Activated CD4-positive, alpha-beta T cell treated with anti-CD3 and anti-CD28 coated beads for 36 hours (primary cell): ENCODE results near the gene MAPK7. TPM values are rescaled to one million over a fixed set of nuclear protein-coding genes. Genes with fewer than 3 reads are reported as not detected.

Experiments used
- ATAC-seq: fragments of 200-7000 bp; cut with Tn5 transposase; one replicate; pipeline ENCODE4 v1.10.0; 2021; ENCODE audit warnings: mild to moderate bottlenecking, moderate library complexity
- CTCF ChIA-PET: fragments of 350-600 bp; sonication (Branson Sonifier 250); formaldehyde crosslinking; loops from one replicate; lab custom pipeline; 2021; ENCODE audit warnings: antibody characterized with exemption; lab: Charles Lee
- POLR2A ChIA-PET: fragments of 350-600 bp; sonication (Branson Sonifier 250); formaldehyde crosslinking; loops from one replicate; lab custom pipeline; 2021; ENCODE audit warnings: antibody characterized with exemption, inconsistent platforms; lab: Charles Lee
- DNase-seq: peaks from one replicate; pipeline ENCODE4 v3.0.0-alpha.2; 2020
- H3K27ac Mint-ChIP-seq: one replicate; pipeline ENCODE4 v1.8.0; 2021; ENCODE audit warnings: mixed read lengths
- H3K27me3 Mint-ChIP-seq: one replicate; pipeline ENCODE4 v1.8.0; 2021; ENCODE audit warnings: mixed read lengths
- H3K36me3 Mint-ChIP-seq: one replicate; pipeline ENCODE4 v1.8.0; 2021; ENCODE audit warnings: low read depth, mixed read lengths
- H3K4me1 Mint-ChIP-seq: one replicate; pipeline ENCODE4 v1.8.0; 2021; ENCODE audit warnings: mixed read lengths
- H3K4me3 Mint-ChIP-seq: one replicate; pipeline ENCODE4 v1.8.0; 2021; ENCODE audit warnings: mild to moderate bottlenecking, moderate library complexity, mixed read lengths
- H3K9me3 Mint-ChIP-seq: one replicate; pipeline ENCODE4 v1.8.0; 2021; ENCODE audit warnings: low read depth, mixed read lengths
- intact Hi-C, 2 experiments: fragments of 100-400 bp; cut with DNase I in 1 of 2; cut with micrococcal nuclease in 1 of 2; formaldehyde crosslinking; loops; one replicate each; pipeline versions ENCODE4 v1.14.2 to v1.15.1; 2022 to 2024; cut with DNase I, micrococcal nuclease
- total RNA-seq, 2 experiments: library from RNA; stranded (reverse); gene quantifications; one replicate each; pipeline ENCODE4 v1.2.3, GENCODE V29; 2021

MAPK7 gene
- total RNA-seq, 2 experiments from 2014 or later = 19.0 to 20.8 TPM

DNA sequence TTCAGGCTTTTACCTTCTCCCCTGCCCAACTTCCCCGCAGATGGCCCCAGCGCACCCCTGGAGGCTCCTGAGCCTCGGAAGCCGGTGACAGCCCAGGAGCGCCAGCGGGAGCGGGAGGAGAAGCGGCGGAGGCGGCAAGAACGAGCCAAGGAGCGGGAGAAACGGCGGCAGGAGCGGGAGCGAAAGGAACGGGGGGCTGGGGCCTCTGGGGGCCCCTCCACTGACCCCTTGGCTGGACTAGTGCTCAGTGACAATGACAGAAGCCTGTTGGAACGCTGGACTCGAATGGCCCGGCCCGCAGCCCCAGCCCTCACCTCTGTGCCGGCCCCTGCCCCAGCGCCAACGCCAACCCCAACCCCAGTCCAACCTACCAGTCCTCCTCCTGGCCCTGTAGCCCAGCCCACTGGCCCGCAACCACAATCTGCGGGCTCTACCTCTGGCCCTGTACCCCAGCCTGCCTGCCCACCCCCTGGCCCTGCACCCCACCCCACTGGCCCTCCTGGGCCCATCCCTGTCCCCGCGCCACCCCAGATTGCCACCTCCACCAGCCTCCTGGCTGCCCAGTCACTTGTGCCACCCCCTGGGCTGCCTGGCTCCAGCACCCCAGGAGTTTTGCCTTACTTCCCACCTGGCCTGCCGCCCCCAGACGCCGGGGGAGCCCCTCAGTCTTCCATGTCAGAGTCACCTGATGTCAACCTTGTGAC lies 3.6 kb downstream of the MAPK7 start:
- H3K27ac Mint-ChIP-seq = no peak overlapping the region
- CTCF ChIA-PET = no interaction called here
- H3K4me3 Mint-ChIP-seq = no peak overlapping the region
- intact Hi-C loops = no loop called here
- H3K9me3 Mint-ChIP-seq = no peaks in the 10 kb centered on the region
- H3K4me1 Mint-ChIP-seq = peaks cover 11% of the 10 kb centered on the region
- POLR2A ChIA-PET = no interaction called here
- H3K27me3 Mint-ChIP-seq = no peaks in the 10 kb centered on the region
- ATAC-seq (no peak), DNase-seq (no peak)
- H3K36me3 Mint-ChIP-seq = peaks cover 21% of the 10 kb centered on the region

DNA sequence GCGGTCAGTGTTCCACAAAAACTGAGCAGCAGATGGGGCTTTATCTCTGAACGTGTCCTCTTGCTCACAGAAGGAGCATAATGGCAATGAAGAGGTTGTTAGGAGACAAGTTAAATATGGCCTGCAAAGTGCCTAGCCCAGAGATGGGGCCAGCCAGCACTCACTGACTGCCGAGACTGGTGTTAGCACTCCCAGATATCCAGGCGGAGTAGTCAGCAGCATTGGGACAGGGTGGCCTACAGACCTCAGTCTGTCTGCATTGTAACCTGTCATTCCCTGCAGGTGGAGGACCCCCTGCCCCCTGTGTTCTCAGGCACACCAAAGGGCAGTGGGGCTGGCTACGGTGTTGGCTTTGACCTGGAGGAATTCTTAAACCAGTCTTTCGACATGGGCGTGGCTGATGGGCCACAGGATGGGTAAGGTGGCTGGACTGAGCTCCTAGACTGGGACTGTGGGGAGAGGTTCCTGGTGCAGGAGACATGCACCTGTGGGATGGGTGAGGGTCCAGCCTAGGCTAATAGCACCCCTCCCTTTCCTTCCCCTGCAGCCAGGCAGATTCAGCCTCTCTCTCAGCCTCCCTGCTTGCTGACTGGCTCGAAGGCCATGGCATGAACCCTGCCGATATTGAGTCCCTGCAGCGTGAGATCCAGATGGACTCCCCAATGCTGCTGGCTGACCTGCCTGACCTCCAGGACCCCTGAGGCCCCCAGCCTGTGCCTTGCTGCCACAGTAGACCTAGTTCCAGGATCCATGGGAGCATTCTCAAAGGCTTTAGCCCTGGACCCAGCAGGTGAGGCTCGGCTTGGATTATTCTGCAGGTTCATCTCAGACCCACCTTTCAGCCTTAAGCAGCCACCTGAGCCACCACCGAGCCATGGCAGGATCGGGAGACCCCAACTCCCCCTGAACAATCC lies 4.5 kb downstream of the MAPK7 start:
- intact Hi-C loops = no loop called here
- ChIA-PET CTCF (no interaction called here), POLR2A (no interaction called here)
- no peak overlapping the region for H3K4me3 Mint-ChIP-seq
- H3K9me3 Mint-ChIP-seq = no peaks in the 10 kb centered on the region
- H3K4me1 Mint-ChIP-seq = peaks cover 8% of the 10 kb centered on the region
- no peak overlapping the region for H3K27ac Mint-ChIP-seq
- peaks cover 21% of the 10 kb centered on the region for H3K36me3 Mint-ChIP-seq
- ATAC-seq (no peak), DNase-seq (no peak)
- no peaks in the 10 kb centered on the region for H3K27me3 Mint-ChIP-seq

DNA sequence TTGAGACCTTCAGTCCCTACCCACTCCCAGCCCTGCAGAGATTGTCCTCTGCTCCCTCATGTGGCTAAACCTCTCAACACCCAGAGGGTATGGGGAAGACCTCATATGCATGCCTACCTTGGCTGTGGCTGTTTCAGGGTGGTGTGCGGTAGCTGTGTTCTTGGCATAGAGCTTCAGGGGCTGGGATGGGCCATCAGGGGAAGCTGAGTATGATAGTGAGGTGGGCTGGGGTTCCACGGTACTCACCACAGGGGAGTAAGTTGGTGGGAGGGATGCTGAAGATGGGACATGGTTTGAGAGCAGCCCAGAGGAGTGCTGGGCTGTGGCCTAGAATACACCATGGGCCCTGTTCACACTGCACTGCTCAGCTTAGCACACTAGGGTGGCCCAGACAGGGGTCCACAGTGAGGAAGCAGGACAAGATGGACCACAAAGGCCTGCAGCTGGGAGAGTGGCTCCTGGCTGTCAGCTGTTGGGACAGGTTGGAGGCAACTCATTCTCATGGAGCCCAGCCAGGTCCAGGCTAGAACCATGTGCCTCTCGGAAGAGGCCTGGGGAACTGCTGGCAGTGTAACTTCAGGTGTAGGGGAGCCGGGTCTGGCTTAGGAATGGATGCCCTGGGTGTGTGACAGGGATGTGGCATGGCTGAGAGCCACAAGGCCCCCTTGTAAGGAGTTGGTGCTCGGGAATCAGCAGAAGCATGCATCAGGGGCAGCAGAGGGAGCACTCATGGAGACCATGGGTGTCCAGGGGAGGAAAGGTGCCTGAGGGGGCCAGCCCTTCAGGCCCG lies 5.6 kb downstream of the MAPK7 start:
- Mint-ChIP-seq H3K9me3 (no peaks in the 10 kb centered on the region), H3K4me3 (no peak overlapping the region), H3K27ac (no peak overlapping the region), H3K36me3 (peaks cover 21% of the 10 kb centered on the region), H3K27me3 (no peaks in the 10 kb centered on the region), H3K4me1 (peaks cover 8% of the 10 kb centered on the region)
- ATAC-seq = no peak
- intact Hi-C loops = no loop called here
- ChIA-PET POLR2A (no interaction called here), CTCF (interaction anchor here (1.8 kb wide), 1 partner anchor 21 kb away, joined by 6 read pairs; the partner anchor contains the start of gene B9D1)
- no peak for DNase-seq

DNA sequence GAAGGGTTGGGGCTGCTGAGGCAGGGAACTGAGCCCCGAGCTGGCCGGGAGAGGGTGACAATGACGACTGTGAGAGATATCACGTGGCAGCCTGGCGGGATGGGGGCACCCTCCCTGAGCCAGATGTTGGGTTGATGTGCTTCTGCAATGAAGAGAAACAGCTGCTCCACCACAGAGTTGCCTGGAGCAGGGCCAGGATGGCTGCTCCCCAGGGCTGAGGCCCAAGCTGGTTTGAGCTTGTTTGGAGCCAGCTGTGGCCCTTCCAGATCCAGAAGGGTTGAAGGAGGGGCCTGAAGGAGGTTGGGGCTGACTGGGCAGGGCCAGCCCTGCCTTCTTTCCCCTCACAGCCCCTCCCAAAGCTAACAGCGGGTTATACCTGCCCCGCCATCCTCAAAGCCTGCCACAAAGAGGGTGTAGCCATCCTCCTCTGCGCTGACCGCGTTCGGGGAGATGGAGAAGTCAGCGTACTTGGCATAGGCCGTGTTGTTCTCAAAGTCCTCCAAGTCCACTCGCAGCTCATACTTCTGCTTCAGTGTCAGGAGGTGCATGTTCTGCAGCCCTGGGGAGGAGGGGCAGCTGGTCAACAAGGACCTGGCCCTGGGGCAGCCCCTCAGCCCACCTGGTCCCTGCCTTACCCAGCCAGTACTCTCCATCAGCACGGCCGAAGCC lies 6.6 kb downstream of the MAPK7 start:
- Mint-ChIP-seq H3K27me3 (no peaks in the 10 kb centered on the region), H3K36me3 (peaks cover 14% of the 10 kb centered on the region), H3K4me1 (peaks cover 4% of the 10 kb centered on the region), H3K4me3 (no peak overlapping the region), H3K27ac (no peak overlapping the region), H3K9me3 (no peaks in the 10 kb centered on the region)
- intact Hi-C loops = no loop called here
- DNase-seq (no peak), ATAC-seq (peak; percentile 6)
- POLR2A ChIA-PET = no interaction called here
- CTCF ChIA-PET = interaction anchor here (1.8 kb wide), 2 partner anchors 7 to 22 kb away, joined by 6 to 7 read pairs; partner anchors contain the start of genes B9D1 and MAPK7

DNA sequence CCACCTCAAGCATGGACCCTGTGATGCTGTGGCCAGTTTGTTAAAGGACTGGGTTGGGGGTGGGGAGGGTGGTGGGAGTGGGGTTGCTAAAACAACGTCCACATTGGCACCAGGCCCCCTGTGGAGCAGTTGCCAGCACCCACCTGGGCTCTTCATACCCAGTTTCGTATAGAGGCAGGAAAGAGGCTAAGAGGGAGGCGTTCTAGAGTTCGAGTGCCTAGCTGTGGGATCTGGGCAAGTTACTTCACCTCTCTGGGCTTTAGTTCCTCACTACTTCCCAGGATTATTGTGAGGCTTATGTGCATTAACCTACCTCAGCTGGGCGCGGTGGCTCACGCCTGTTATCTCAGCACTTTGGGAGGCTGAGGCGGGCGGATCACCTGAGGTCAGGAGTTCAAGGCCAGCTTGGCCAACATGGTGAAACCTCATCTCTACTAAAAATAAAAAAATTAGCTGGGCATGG lies 7.3 kb downstream of the MAPK7 start:
- no peaks in the 10 kb centered on the region for H3K27me3 Mint-ChIP-seq
- no peak for DNase-seq
- ATAC-seq = no peak
- POLR2A ChIA-PET = interaction anchor here (0.7 kb wide), 1 partner anchor 237 kb away, joined by 3 read pairs; no protein-coding TSS in a partner anchor
- H3K4me1 Mint-ChIP-seq = peaks cover 4% of the 10 kb centered on the region
- peaks cover 11% of the 10 kb centered on the region for H3K36me3 Mint-ChIP-seq
- no peak overlapping the region for H3K27ac Mint-ChIP-seq
- no peaks in the 10 kb centered on the region for H3K9me3 Mint-ChIP-seq
- CTCF ChIA-PET = interaction anchor here (1.8 kb wide), 2 partner anchors 8 to 22 kb away, joined by 6 to 7 read pairs; partner anchors contain the start of genes B9D1 and MAPK7
- H3K4me3 Mint-ChIP-seq = no peak overlapping the region
- intact Hi-C loops = no loop called here

DNA sequence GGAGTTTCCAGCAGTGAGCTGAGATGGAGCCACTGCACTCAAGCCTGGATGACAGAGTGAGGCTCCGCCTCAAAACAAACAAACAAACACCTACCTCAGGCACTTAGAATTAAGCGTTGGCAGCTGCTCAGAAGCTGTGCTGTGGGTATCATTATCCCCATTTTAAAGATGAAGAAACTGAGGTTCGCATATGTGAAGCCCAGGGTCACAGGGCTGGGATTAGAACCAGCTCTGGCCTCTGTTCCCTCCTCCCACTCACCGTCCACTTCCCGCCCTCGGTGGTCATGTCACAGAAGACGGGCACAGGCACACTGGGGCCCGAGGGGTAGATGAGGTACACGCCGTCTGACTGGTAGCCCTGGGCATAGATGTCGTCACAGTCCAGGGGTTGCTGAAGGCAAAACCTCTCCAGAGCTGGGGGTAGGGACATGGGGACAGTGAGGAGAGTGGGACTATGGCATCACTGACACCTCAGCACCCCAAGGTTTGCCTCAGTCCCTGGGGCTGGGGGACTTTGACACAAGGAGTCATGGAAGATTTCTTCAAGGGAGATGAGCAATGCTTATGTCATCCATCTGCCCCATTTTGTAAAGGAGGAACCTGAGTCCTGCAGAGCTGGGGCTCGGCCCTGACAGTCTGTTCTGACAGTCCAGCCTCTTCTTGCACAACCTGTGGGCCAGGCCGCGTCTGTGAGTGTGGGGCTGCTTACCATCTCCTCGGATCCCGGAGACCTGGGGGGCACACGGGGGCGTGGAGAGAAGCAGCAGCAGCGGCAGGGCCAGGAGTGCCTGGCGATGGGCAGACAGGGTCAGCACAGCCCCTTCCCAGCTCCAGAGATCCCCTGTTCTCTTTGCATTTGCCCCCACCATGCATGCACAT lies 8.0 kb downstream of the MAPK7 start:
- intact Hi-C loops = no loop called here
- Mint-ChIP-seq H3K4me1 (peaks cover 4% of the 10 kb centered on the region), H3K27me3 (no peaks in the 10 kb centered on the region), H3K27ac (no peak overlapping the region), H3K9me3 (no peaks in the 10 kb centered on the region), H3K4me3 (no peak overlapping the region), H3K36me3 (peaks cover 5% of the 10 kb centered on the region)
- ATAC-seq (peak; percentile 76), DNase-seq (peak; percentile 23)
- POLR2A ChIA-PET = interaction anchor here (0.7 kb wide), 1 partner anchor 236 kb away, joined by 3 read pairs; no protein-coding TSS in a partner anchor
- CTCF ChIA-PET = interaction anchor here (1.8 kb wide), 2 partner anchors 8 to 23 kb away, joined by 6 to 7 read pairs; partner anchors contain the start of genes B9D1 and MAPK7

DNA sequence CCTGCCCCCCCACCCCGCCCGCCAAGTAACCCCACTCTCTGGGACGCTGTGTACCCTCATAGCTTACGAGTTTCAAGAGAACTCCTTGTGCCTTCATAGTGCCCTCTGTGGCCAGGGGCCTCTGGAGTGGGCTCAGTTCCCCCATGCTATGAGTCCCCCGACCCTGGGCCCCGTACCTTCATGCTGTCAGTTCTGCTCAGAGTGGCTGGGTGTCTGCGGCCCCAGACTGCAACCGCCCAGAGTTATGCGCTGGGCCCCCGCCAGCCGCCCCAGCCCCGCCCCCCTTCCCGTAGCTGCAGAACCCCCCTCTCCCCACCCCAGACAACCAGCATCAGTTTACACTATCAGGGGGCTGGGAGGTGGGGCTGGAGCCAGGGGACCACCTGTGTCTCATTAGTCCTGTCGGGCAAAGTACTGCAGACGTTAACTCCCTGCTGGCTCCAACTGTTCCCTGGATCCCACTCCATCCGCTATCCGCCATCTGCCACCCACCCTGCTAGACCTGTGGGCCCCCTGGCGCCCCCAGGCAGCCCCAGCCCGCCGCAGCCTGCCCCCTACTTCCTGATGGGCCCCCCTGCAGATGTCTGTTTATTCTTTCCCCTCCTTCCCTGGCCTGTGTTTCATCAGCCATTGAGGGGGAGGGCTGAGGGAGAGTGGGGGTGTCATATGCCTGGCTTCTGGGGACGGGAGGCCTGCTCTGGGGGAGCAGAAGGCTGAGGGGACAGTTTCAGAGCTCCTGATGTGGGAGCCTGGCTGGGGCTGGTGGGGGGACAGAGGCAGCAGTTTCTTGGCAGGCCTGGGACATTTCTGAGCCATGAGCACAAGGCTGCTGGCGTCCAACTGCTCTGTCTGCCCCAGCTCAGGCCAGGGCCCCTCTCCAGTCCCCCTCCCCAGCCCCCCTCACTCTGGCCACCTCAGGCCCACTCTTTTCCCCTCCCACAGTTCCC lies 8.9 kb downstream of the MAPK7 start, which contains the start of gene MFAP4:
Gene MFAP4 (minus strand): TSS at position 217 of the 947 bp plus-strand sequence. CDS start 35 bp downstream, at position 182.
- CTCF ChIA-PET = interaction anchor here (1.8 kb wide), 1 partner anchor 9 kb away, joined by 7 read pairs; the partner anchor contains the start of gene MAPK7
- Mint-ChIP-seq H3K27ac (no peak within 1 kb of the TSS), H3K9me3 (no peaks in the 10 kb centered on the region), H3K36me3 (peaks cover 5% of the 10 kb centered on the region), H3K27me3 (no peaks in the 10 kb centered on the region), H3K4me3 (no peak within 1 kb of the TSS), H3K4me1 (peaks cover 4% of the 10 kb centered on the region)
- ATAC-seq = no peak
- POLR2A ChIA-PET = no interaction called here
- DNase-seq = no peak
- intact Hi-C loops = no loop called here

DNA sequence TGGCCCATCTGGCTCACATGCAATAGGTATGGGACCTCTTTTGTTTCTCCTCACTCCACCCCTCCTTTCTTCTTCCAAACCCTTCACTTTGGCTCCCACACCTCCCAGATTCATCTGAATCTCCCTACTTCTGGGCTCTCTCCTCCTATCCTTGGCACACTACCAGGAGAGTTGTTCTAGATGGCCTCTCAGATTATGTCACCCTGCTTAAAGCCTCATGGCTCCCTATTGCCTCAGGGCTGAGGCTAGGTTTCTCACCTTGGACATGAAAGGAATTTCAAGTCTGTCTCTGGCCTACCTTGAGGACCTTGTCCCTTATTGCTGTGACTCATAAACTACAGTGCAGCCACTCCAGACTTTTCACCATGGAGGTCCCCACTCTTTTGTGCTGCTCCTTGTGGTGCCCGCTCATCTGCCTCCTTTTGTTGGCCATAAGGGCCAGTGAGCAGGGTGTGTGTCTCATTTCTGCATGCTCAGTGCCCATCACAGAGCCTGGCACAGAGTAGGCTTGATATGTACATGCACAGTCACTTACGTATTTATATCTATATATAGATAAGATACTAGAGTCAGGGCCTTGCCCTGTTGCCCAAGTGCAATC lies 9.7 kb downstream of the MAPK7 start:
- DNase-seq (no peak), ATAC-seq (no peak)
- H3K9me3 Mint-ChIP-seq = no peaks in the 10 kb centered on the region
- H3K4me3 Mint-ChIP-seq = no peak overlapping the region
- H3K27me3 Mint-ChIP-seq = no peaks in the 10 kb centered on the region
- POLR2A ChIA-PET = no interaction called here
- intact Hi-C loops = no loop called here
- CTCF ChIA-PET = interaction anchor here (1.9 to 2.5 kb wide), 2 partner anchors 13 to 23 kb away, joined by 5 to 11 read pairs; no protein-coding TSS in a partner anchor
- H3K36me3 Mint-ChIP-seq = peaks cover 4% of the 10 kb centered on the region
- H3K4me1 Mint-ChIP-seq = peaks cover 4% of the 10 kb centered on the region
- no peak overlapping the region for H3K27ac Mint-ChIP-seq
